Breast epithelium (tissue), 3 donors: ENCODE data around the gene CMTM7.

ENCODE experiments used
- CTCF ChIP-seq, 3 donors: fragments of 450-650 bp; IDR thresholded peaks; one replicate each; pipeline ENCODE4 v1.5.1; 2016 to 2017; ENCODE audit warnings: antibody characterized with exemption in 3 of 3, mild to moderate bottlenecking in 3 of 3, moderate library complexity in 3 of 3
- POLR2A ChIP-seq: fragments of 450-650 bp; IDR thresholded peaks from one replicate; pipeline ENCODE4 v1.6.1; 2016; ENCODE audit warnings: antibody characterized with exemption, mild to moderate bottlenecking, moderate library complexity
- POLR2AphosphoS5 ChIP-seq, 3 donors: sonication (generic); formaldehyde crosslinking; IDR thresholded peaks; one replicate each; pipeline ENCODE4 v1.6.1; 2017; ENCODE audit warnings: antibody characterized with exemption in 3 of 3

- TF ChIP-seq CTCF (IDR thresholded peaks at IDR 0.05) (no peak), POLR2AphosphoS5 (IDR thresholded peaks at IDR 0.05) (no peak), POLR2A (no peak)
These were observed 58.8 kb downstream of the CMTM7 start for GRCh38 chr3:32450426-32450825.
